Parathyroid adenoma (tissue), 2 donors: ENCODE results near the gene CLDND1.

Experiments used
- H2AFZ ChIP-seq: fragments of 300-600 bp; sonication (generic); one replicate; pipeline ENCODE4 v1.7.0; 2017; ENCODE audit warnings: antibody characterized with exemption, mild to moderate bottlenecking
- H3K27ac ChIP-seq: fragments of 300-600 bp; sonication (generic); one replicate; pipeline ENCODE4 v1.7.0; 2017
- H3K27me3 ChIP-seq: fragments of 300-600 bp; sonication (generic); one replicate; pipeline ENCODE4 v1.7.0; 2017; ENCODE audit warnings: low read length; ENCODE audit not compliant: control insufficient read depth, insufficient read depth
- H3K36me3 ChIP-seq: fragments of 300-600 bp; sonication (generic); one replicate; pipeline ENCODE4 v1.7.0; 2017; ENCODE audit warnings: low read length; ENCODE audit not compliant: control insufficient read depth, insufficient read depth
- H3K4me1 ChIP-seq: fragments of 300-600 bp; sonication (generic); one replicate; pipeline ENCODE4 v1.7.0; 2017; ENCODE audit warnings: control low read depth
- H3K4me2 ChIP-seq: fragments of 300-600 bp; sonication (generic); one replicate; pipeline ENCODE4 v1.7.0; 2017; ENCODE audit warnings: low read length
- H3K4me3 ChIP-seq: fragments of 300-600 bp; sonication (generic); one replicate; pipeline ENCODE4 v1.7.0; 2017; ENCODE audit warnings: low read depth, low read length
- H3K79me2 ChIP-seq: fragments of 300-600 bp; sonication (generic); one replicate; pipeline ENCODE4 v1.7.0; 2017; ENCODE audit warnings: control low read depth
- H3K9ac ChIP-seq: fragments of 300-600 bp; sonication (generic); one replicate; pipeline ENCODE4 v1.7.0; 2017; ENCODE audit warnings: mild to moderate bottlenecking
- H3K9me3 ChIP-seq: fragments of 300-600 bp; sonication (generic); one replicate; pipeline ENCODE4 v1.7.0; 2017; ENCODE audit warnings: low read length; ENCODE audit not compliant: control insufficient read depth
- TF ChIP-seq, protein P1 (sequence below): fragments of 300-600 bp; sonication (generic); IDR thresholded peaks from one replicate; pipeline ENCODE4 v1.7.0; 2017; ENCODE audit warnings: antibody characterized with exemption, mild to moderate bottlenecking
- donor health status: primary hyperparathyroidism.

CLDND1 gene

DNA sequence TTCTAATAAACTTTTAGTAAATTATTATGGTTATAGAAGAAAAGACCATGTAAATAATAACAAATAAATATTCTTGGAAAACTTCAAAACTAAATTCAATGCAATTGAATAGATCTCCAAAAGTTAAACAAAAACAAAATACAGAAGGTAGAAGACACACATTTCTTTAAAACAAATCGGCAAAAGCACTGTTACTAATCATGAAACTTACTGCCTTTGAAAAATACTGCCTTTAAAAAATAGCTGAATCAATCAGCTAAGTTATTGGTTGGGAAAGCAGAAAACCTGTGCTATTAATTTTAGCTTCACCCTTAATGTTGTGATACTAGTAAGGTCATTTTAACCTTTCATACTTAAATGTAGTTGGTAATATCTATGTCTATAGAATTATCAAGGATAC is 12.0 kb upstream of the CLDND1 start:
- H3K4me1 ChIP-seq = no peaks in the 10 kb centered on the region
- no peak overlapping the region for H2AFZ ChIP-seq
- H3K9ac ChIP-seq = no peak overlapping the region
- no peaks in the 10 kb centered on the region for H3K9me3 ChIP-seq
- TF ChIP-seq, protein P1, sequence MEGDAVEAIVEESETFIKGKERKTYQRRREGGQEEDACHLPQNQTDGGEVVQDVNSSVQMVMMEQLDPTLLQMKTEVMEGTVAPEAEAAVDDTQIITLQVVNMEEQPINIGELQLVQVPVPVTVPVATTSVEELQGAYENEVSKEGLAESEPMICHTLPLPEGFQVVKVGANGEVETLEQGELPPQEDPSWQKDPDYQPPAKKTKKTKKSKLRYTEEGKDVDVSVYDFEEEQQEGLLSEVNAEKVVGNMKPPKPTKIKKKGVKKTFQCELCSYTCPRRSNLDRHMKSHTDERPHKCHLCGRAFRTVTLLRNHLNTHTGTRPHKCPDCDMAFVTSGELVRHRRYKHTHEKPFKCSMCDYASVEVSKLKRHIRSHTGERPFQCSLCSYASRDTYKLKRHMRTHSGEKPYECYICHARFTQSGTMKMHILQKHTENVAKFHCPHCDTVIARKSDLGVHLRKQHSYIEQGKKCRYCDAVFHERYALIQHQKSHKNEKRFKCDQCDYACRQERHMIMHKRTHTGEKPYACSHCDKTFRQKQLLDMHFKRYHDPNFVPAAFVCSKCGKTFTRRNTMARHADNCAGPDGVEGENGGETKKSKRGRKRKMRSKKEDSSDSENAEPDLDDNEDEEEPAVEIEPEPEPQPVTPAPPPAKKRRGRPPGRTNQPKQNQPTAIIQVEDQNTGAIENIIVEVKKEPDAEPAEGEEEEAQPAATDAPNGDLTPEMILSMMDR = no peak
- no peaks in the 10 kb centered on the region for H3K79me2 ChIP-seq
- H3K27ac ChIP-seq = no peak overlapping the region
- no peaks in the 10 kb centered on the region for H3K36me3 ChIP-seq
- H3K4me3 ChIP-seq = no peak overlapping the region
- H3K4me2 ChIP-seq = no peak overlapping the region
- H3K27me3 ChIP-seq = no peaks in the 10 kb centered on the region

DNA sequence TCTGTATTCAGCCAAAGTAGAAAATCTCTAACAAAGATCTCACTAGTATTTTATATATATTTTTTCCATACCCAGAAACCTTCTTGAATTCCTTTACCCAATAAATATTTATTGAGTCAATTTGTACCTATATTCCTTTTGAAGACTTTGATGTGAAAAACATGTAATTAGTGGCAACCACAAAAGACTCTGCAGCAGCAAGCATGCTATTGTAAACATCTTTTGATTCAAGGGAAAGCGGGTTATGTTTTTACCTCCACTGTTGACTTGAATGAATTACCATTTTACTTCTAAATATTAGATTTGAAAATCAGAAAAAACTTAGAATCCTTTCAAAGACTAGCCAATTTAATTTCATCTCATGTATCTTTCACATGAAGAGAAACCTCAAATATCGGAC is 11.5 kb upstream of the CLDND1 start:
- H2AFZ ChIP-seq = no peak overlapping the region
- H3K4me2 ChIP-seq = no peak overlapping the region
- no peaks in the 10 kb centered on the region for H3K79me2 ChIP-seq
- H3K4me3 ChIP-seq = no peak overlapping the region
- no peaks in the 10 kb centered on the region for H3K27me3 ChIP-seq
- H3K9ac ChIP-seq = no peak overlapping the region
- no peaks in the 10 kb centered on the region for H3K36me3 ChIP-seq
- H3K27ac ChIP-seq = no peak overlapping the region
- no peaks in the 10 kb centered on the region for H3K9me3 ChIP-seq
- no peaks in the 10 kb centered on the region for H3K4me1 ChIP-seq
- TF ChIP-seq, protein P1 = no peak

DNA sequence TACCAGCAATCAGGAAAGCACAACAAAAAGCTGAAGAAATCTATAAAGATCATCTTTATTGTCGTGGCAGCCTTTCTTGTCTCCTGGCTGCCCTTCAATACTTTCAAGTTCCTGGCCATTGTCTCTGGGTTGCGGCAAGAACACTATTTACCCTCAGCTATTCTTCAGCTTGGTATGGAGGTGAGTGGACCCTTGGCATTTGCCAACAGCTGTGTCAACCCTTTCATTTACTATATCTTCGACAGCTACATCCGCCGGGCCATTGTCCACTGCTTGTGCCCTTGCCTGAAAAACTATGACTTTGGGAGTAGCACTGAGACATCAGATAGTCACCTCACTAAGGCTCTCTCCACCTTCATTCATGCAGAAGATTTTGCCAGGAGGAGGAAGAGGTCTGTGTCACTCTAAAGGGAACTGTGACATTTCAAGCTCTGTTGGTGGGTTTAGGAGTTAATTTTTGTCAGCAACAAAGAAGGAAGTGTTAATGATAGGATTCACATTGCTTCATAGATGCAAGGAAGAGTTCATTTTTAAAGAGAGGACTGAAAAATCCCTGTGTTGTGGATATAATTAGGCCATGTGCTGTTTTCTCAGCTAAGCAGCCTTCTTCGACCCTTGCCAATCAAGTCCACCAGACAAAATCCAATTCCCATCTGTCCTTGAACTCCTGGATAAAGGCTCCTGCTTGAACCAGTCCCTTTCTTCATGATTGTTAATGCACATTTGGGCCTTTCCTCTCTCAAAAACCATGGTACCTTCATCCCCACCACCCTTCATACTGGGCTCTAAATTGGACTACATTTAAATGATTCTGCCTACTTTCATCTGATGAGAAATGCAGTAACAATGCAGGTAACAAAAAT is 10.2 kb upstream of the CLDND1 start:
- H3K4me2 ChIP-seq = no peak overlapping the region
- H3K9ac ChIP-seq = no peak overlapping the region
- no peaks in the 10 kb centered on the region for H3K27me3 ChIP-seq
- H3K9me3 ChIP-seq = no peaks in the 10 kb centered on the region
- H3K27ac ChIP-seq = no peak overlapping the region
- no peak overlapping the region for H3K4me3 ChIP-seq
- H3K4me1 ChIP-seq = no peaks in the 10 kb centered on the region
- H3K79me2 ChIP-seq = no peaks in the 10 kb centered on the region
- TF ChIP-seq, protein P1 = no peak
- H2AFZ ChIP-seq = no peak overlapping the region
- H3K36me3 ChIP-seq = no peaks in the 10 kb centered on the region

DNA sequence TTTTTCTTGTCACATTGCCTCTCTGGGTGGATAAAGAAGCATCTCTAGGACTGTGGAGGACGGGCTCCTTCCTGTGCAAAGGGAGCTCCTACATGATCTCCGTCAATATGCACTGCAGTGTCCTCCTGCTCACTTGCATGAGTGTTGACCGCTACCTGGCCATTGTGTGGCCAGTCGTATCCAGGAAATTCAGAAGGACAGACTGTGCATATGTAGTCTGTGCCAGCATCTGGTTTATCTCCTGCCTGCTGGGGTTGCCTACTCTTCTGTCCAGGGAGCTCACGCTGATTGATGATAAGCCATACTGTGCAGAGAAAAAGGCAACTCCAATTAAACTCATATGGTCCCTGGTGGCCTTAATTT is 9.6 kb upstream of the CLDND1 start:
- H3K79me2 ChIP-seq = no peaks in the 10 kb centered on the region
- no peaks in the 10 kb centered on the region for H3K27me3 ChIP-seq
- TF ChIP-seq, protein P1 = no peak
- H2AFZ ChIP-seq = no peak overlapping the region
- H3K9me3 ChIP-seq = no peaks in the 10 kb centered on the region
- H3K4me3 ChIP-seq = no peak overlapping the region
- H3K4me1 ChIP-seq = no peaks in the 10 kb centered on the region
- H3K36me3 ChIP-seq = no peaks in the 10 kb centered on the region
- H3K4me2 ChIP-seq = no peak overlapping the region
- no peak overlapping the region for H3K9ac ChIP-seq
- no peak overlapping the region for H3K27ac ChIP-seq
